Prostate gland (tissue), 2 donors: ENCODE results near the gene MAP7D1. TPM values are rescaled to one million over a fixed set of nuclear protein-coding genes. Genes with fewer than 3 reads are reported as not detected.
A peak's percentile ranks its signal among the peaks of the same experiment; 100 is the strongest.

Experiments used
- DNase-seq: peaks from one replicate; pipeline ENCODE4 v3.0.0-alpha.2; 2019; ENCODE audit warnings: low spot score
- H3K27ac ChIP-seq, 2 donors: fragments of 200-600 bp; sonication (generic); 2 replicates each; pipeline ENCODE4 v1.5.1; 2017 to 2019
- H3K27me3 ChIP-seq: fragments of 200-600 bp; sonication (generic); replicated peaks from 2 replicates; pipeline ENCODE4 v1.5.1; 2019; ENCODE audit not compliant: insufficient read depth
- H3K36me3 ChIP-seq, 2 donors: fragments of 200-600 bp; sonication (generic); 1 replicate in 1 of 2; 2 replicates in 1 of 2; pipeline versions ENCODE4 v1.5.1 to v1.8.1; 2017 to 2019
- H3K4me1 ChIP-seq: fragments of 200-600 bp; sonication (generic); replicated peaks from 2 replicates; pipeline ENCODE4 v1.5.1; 2019
- H3K4me3 ChIP-seq, 2 donors: fragments of 200-600 bp; sonication (generic); 2 replicates each; pipeline ENCODE4 v1.5.1; 2017 to 2019
- H3K9me3 ChIP-seq: fragments of 200-600 bp; sonication (generic); 2 replicates; pipeline ENCODE4 v1.5.1; 2017
- CTCF ChIP-seq, 4 experiments: fragments of 200-600 bp in 2 of 4; fragments of 450-650 bp in 2 of 4; sonication (generic) in 2 of 4; IDR thresholded peaks; 1 replicate in 3 of 4; 2 replicates in 1 of 4; pipeline ENCODE4 v1.5.1; 2016 to 2019; ENCODE audit warnings: antibody characterized with exemption in 4 of 4, mild to moderate bottlenecking in 2 of 4, moderate library complexity in 2 of 4
- POLR2A ChIP-seq: fragments of 450-650 bp; IDR thresholded peaks from one replicate; pipeline ENCODE4 v1.6.1; 2016; ENCODE audit warnings: antibody characterized with exemption, mild to moderate bottlenecking
- POLR2AphosphoS5 ChIP-seq: sonication (generic); formaldehyde crosslinking; IDR thresholded peaks from one replicate; pipeline ENCODE4 v1.6.1; 2017; ENCODE audit warnings: antibody characterized with exemption
- WGBS: methylation state at CpG from one replicate; pipeline ENCODE4 v1.1.5; 2018; 5-methylcytosine and 5-hydroxymethylcytosine counted together
- intact Hi-C: fragments of 100-400 bp; cut with DNase I; formaldehyde crosslinking; loops from one replicate; pipeline ENCODE4 v1.14.2; 2022
- total RNA-seq, 2 donors: library from RNA; depleted of rRNA; stranded (reverse); fragments of >200 nt; gene quantifications; one replicate each; pipeline ENCODE4 v1.1.0, GENCODE V29; 2016

The MAP7D1 gene
- total RNA-seq, 2 donors from 2014 or later = 97.3 to 132 TPM

DNA sequence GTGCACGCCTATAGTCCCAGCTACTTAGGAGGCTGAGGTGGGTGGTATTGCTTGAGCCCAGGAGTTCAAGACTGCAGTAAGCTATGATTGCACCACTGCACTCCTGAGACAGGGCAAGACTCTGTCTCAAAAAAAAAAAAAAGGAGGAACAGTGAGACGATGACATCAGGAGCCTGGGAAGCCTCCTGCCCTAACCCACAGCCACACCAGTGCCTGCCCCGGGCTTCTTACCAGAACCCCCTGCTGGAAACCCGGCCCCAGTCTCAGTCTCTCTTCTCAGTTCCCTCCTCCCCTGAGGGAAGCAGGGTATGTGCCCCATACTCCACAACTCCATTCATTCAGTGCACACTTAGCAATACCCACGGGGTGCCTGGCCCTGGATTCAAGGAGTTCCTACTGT, 40.0 kb upstream of the MAP7D1 start:
- H3K27ac ChIP-seq = peak overlapping the region in 1 of 2 donors; percentile 24
- 58% methylated on average over 5 of the region's 5 CpGs for WGBS
- H3K27me3 ChIP-seq = no peaks in the 10 kb centered on the region
- intact Hi-C loops = no loop called here
- H3K36me3 ChIP-seq = no peaks in the 10 kb centered on the region
- H3K4me3 ChIP-seq = no peak overlapping the region
- H3K9me3 ChIP-seq = no peaks in the 10 kb centered on the region
- no peaks in the 10 kb centered on the region for H3K4me1 ChIP-seq
- no peak for DNase-seq
- TF ChIP-seq POLR2AphosphoS5 (no peak), POLR2A (no peak), CTCF (IDR thresholded peaks at IDR 0.05) (no peak)

DNA sequence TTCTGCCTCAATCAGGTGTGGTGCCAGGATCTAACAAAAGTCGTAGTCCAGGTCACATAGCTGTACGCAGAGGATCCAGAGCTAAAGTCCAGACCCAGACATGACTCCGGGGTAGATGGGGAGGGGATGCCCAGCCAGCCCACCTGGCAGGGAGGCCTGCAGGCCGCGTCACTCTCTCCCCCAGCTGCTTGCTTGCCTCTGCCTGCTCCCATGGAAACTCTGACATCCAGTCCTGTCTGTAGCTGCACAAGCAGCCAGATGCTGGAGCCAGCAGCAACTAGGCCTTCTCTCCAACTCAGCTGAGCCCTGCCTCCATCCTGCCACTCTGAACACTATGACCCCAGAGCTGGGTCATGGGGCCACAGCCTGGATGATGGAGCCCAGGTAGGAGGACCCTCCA, 39.1 kb upstream of the MAP7D1 start:
- Histone ChIP-seq H3K27me3 (no peaks in the 10 kb centered on the region), H3K4me1 (no peaks in the 10 kb centered on the region), H3K9me3 (no peaks in the 10 kb centered on the region), H3K4me3 (no peak overlapping the region), H3K27ac (no peak overlapping the region), H3K36me3 (no peaks in the 10 kb centered on the region)
- TF ChIP-seq CTCF (IDR thresholded peaks at IDR 0.05) (no peak), POLR2AphosphoS5 (no peak), POLR2A (no peak)
- DNase-seq = no peak
- intact Hi-C loops = no loop called here
- WGBS = 73% methylated on average over 5 of the region's 5 CpGs

- H3K27me3 ChIP-seq = no peaks in the 10 kb centered on the region
- no peak overlapping the region for H3K27ac ChIP-seq
- no peak for DNase-seq
- 79% methylated on average over 10 of the region's 10 CpGs for WGBS
- TF ChIP-seq POLR2AphosphoS5 = no peak
- no peak for TF ChIP-seq POLR2A
- TF ChIP-seq CTCF (IDR thresholded peaks at IDR 0.05) = no peak
- H3K9me3 ChIP-seq = no peaks in the 10 kb centered on the region
- no peaks in the 10 kb centered on the region for H3K36me3 ChIP-seq
- intact Hi-C loops = no loop called here
- no peaks in the 10 kb centered on the region for H3K4me1 ChIP-seq
- no peak overlapping the region for H3K4me3 ChIP-seq
Observed at GRCh38 chr1:36118447-36119204, 37.3 kb upstream of the MAP7D1 start.

- H3K36me3 ChIP-seq = no peaks in the 10 kb centered on the region
- no peak for DNase-seq
- TF ChIP-seq POLR2A (no peak), POLR2AphosphoS5 (no peak), CTCF (IDR thresholded peaks at IDR 0.05) (no peak)
- H3K27ac ChIP-seq = no peak overlapping the region
- H3K27me3 ChIP-seq = no peaks in the 10 kb centered on the region
- no peaks in the 10 kb centered on the region for H3K4me1 ChIP-seq
- no peaks in the 10 kb centered on the region for H3K9me3 ChIP-seq
- 43% methylated on average over 9 of the region's 9 CpGs for WGBS
- H3K4me3 ChIP-seq = no peak overlapping the region
- intact Hi-C loops = no loop called here
Observed at GRCh38 chr1:36119456-36119855, 36.5 kb upstream of the MAP7D1 start.
